SIG-M5 treated with dmso at 0.1 percent for 504 hours (cell line): ENCODE results near the gene LMF1.

ENCODE experiments used
- DNase-seq: peaks from one replicate; lab custom pipeline; 2025; ENCODE audit not compliant: unreplicated experiment; lab: John Stamatoyannopoulos, UW

LMF1 gene

DNA sequence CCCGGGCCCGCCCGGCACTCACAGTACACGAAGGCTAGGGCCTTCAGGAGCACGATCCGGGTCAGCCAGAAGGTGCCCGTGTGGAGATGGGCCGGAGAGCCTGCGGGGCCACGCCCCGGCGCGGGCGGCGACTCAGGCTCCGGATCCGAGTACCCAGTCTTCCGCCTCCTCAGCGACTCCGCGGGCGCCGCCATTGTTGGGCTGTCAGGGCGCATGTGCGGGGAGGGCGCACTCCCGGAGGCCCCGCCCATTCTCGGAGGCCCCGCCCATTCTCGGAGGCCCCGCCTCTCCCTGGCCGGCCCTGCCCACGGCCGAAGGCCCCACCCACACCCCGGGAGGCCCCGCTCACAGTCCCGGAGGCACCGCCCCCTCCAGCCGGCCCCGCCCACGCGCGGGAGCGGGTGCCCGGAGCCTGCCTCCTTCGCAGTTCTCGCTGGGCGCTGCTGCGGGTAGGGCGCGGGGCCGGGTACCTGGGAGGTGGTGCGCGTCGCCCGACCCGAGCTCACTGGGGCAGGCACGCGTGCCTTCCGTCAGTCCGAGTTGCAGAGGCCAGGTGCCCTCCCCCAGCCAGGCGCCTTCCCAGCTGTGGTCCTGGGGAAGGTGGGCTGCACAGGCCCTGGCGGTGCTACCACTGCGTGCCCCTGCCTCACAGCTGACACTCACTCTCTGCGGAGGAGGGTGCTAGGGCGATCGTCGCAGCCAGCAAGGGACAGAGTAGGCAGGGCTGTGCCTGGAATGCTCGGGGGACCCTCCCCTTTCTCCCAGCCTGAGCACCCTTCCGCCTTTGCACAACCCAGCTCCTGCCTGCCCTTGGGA is at the start of gene LMF1:
Gene LMF1, minus strand, starts transcription at position 219 of the 816 bp plus-strand sequence. Its CDS starts 4 bp downstream, at position 215.
- DNase-seq, result peak; percentile 75

DNA sequence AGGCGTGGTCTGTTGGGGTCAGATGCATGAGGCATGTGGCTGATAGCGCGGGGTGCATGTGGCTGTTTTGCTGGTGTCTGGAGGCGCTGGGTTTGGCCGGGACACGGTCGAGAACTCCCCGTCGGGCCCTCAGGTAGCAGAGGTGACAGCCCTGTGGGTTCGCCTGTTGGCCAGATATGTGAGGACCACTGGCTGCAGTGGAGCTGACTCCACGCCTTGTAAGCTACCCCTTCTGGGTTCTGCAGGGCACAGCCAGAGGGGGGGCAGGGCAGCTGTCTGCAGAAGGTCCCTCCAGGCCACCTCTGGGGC is 49.3 kb upstream of the LMF1 start:
- DNase-seq, result no peak

DNA sequence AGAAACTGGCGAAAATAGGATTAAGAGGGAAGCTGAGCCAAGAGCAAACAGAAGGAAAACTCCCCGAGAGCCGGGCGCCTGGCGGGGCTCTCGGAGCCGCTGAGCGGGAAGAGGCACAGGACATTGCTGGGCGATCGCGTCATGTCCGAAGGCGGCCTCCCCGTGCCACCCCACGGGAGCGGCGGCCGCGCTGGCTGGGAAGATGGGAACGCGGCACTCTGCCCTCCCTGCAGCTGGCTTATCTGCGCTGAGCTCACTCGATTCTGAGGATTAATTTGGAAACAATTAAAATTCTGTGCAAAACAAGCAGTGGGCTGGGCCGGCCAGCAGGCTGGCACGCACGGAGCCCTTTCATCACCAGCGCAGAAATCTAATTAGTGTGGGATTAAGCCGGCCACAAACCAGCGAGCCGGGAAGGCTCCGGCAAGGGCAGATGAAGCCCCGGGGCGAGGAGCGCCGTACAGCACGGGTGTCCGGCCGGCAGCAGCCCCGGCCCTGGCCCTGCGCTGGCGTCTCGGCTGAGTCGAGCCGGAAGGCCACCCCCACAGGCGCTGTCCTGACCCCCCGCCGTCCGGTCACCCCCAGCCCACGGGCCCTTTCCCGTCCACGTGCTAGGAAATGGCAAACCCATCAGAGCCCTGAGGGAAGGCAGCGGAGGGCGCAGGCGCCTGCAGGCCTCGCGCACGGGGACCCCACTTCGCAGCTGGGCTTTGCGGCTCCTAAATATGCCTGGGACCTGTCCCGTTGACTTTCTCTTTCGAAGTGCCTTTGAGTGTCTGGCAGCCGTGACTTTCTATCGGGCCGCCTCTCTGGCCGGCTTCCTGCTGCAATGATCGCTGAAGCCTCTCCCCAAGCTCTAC is 48.7 kb upstream of the LMF1 start:
- DNase-seq, result no peak

DNA sequence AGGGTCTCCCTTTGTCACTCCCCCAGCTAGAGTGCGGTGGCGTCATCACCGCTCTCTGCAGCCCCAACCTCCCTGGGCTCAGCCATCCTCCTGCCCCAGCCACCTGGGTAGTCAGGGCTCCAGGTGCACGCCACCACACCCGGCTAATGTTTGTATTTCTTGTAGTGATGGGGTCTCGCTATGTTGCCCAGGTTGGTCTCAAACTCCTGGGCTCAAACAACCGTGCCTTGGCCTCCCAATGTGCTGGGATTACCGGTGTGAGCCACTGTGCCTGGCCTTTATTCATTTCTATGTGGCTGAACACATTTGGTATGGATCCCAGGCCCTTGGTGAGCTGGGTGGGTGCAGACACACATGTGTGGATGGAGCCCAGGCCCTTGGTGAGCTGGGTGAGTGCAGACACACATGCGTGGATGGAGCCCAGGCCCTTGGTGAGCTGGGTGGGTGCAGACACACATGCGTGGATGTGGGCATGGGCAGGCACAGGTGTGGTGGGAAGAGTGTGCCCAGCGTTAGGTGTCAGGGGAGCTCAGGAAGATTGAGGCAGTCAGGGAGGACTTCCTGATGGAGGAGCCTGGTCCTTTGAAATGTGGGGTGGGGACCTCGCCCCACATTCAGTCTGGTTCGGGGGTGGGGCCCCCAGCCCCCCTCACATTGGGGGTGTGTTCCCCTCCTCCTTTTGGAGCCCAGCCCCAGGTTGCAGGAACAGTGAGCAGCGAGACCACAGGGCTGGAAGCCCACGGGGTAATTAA is 47.8 kb upstream of the LMF1 start:
- DNase-seq, result no peak

GRCh38 chr16:1014771-1015495 is 44.1 kb upstream of the LMF1 start:
- no peak for DNase-seq

DNA sequence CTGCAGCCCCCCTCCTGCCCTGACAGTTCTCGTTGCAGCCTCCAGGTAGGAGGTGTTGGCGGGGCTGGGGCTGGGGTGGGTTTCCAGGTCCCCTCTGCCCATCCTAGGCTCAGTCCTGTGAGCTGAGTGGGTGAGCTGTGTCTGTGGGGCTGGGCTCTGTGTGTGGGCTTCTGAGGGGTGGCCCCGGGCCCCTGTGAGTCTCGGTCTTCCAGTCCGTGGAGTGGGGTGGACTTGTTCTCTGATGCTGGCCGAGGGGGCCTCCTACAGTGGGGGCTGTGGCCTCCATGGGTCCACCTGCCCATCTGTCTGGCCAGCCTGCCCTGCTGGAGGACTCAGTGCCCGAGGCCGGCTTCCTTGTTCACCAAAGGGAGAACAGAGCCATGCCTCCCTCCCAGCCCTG is 43.4 kb upstream of the LMF1 start:
- no peak for DNase-seq

DNA sequence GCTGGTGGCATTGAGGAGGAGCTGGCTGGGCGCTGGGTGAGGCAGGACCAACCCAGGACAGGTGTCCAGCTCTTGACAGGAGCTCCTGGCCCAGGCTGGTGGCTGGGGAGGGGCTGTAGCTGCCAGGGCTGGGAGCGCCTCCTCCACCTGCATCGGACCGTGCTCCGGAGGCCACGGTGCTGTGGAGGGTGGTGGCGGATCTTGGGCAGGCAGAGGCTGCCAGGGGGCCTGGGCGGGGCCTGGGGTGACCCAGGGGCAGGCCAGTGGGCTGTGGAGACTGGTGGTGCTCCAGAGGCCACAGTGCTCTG is 42.8 kb upstream of the LMF1 start:
- DNase-seq, result no peak

DNA sequence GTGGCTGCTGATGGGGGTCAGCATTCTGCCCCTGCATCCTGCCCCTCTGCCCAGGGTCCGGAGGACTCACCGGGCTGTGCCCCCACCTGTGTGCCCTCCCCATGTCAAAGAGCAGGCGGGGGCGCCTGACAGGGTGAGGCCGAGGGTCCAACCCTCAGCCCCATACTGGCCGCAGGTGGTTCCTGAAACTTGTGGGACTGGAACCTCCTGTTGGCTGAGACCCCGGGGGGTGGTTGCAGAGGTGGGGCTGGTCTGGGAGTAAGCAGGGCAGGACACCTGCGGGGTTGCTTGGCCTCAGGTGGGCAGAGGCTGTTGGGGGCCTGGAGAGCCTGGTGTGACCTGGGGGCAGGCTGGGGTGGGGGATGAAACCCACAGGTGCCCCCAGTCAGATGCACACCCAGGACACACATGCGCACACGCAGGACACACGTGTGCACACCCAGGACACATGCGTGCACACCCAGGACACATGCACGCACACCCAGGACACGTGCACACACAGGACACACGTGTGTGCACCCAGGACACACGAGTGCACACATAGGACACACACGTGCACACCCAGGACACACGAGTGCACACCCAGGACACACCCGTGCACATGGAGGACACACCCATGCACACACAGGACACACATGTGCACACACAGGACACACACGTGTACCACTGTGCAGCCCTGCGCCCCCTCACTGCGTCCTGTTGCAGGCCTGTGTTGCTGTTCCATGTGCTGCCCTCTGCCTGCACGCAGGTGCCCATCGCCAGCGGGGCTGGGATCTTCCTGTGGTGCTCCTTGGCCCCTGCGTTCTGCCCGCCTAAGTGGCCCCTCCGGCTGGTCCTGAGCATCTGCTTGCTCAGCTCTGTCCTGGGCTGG is 42.2 kb upstream of the LMF1 start:
- no peak for DNase-seq

GRCh38 chr16:1012135-1012534 is 41.4 kb upstream of the LMF1 start:
- DNase-seq, result no peak

GRCh38 chr16:1011316-1012082 is 40.7 kb upstream of the LMF1 start:
- no peak for DNase-seq

DNA sequence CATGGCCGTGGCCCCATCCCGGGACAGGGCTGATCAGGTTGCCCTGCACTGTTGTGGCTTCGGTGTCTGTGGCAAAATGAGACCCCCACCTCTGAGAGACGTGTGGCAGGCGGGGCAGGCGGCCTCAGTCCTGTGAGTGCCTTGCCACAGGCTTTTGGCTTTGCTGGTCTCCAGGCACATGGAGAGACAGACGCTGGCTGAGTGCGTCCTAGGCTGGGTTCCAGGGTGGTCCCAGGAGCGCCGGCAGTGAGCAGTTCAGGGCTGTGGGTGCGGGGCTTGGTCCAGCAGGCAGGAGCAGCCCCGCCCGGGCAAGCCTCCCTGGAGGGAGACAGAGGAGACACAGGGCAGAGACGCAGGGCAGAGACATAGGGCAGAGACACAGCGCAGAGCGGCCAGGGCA is 40.0 kb upstream of the LMF1 start:
- DNase-seq, result no peak

- DNase-seq, result no peak
These were observed 39.5 kb upstream of the LMF1 start for GRCh38 chr16:1010251-1010650.

GRCh38 chr16:1009358-1010150 is 38.8 kb upstream of the LMF1 start:
- DNase-seq, result no peak

DNA sequence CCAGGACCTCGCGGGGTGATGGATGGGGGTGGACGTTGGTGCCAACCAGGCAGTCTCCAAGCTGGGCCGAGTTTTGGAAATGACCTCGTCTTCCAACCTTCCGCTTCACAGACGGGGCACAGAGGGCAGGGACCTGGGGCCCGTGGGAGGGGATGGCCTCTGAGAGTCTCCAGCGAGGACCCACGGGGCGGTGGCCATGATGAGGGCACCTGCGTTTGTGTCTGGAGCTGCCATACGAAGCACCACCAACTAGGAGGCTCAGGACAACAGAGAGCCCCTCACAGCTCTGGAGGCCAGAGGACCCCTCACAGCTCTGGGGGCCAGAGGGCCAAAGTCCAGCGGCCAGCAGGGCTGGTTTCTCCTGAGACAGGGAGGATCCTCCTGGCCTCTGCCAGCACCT is 37.3 kb upstream of the LMF1 start:
- no peak for DNase-seq

DNA sequence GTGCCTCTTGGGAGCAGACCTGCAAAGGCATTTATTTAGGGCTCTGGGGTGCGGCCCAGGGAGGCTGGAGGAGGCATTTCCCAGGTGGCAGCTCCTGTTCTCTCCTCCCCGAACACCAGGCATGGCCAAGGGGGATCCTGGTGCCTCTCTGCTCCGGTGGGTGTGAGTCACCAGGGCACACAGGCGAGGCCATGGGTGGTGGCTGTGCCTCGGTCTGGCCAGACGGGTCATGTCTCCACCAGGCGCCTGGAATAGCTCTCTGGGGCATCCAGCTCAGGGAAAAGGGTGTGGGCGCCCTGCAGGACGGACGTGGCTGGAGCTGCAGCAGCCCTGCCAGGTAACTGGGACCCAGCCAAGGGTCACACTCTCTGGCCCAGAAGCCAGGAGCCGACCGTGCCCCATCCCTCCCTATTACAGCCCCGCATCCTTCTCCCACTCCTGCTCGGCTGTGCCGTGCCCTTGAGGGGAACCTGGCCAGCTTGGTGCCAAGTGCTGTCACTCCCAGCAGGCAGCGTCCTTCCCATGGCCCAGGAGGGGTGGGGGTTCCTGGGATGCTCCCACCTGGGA is 36.6 kb upstream of the LMF1 start:
- no peak for DNase-seq

GRCh38 chr16:1006781-1007180 is 36.0 kb upstream of the LMF1 start:
- DNase-seq, result no peak

DNA sequence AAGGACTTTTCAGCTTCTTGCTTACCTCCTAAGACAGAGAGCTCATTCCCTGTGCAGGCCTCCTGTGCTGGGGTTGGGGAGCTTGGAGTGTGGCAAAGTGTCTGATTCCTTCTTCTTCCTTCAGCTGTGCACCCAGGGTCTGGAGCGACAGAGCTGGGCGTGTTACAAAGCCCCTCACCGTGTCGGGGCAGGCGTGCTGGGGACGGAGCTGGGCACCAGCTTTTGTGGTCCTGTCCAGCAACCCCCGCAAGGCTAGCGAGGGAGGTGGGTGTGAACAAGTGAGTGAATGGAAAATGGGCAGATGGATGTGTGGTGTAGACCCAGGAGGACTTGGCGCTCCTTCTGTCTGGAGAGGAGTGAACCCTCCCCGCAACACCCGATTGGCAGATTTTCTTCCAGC is 34.5 kb upstream of the LMF1 start:
- no peak for DNase-seq
